GM18868 (cell line): ENCODE results near the gene FRAS1.
"Not testable (repeated sequence)": the region's sequence is repeated elsewhere in the genome, so short reads cannot be mapped to it uniquely, and the experiment has no call there.

ENCODE experiments used
- ATAC-seq: cut with Tn5 transposase; IDR thresholded peaks from one replicate; pipeline ENCODE4 v1.9.1; 2021; ENCODE audit warnings: mild to moderate bottlenecking, moderate library complexity; ENCODE audit not compliant: unreplicated experiment

Gene FRAS1

GRCh38 chr4:78534286-78534955 is 477.3 kb downstream of the FRAS1 start:
- ATAC-seq = no peak

GRCh38 chr4:78542373-78542772 is 485.2 kb downstream of the FRAS1 start:
- ATAC-seq = no peak

- no peak for ATAC-seq
Observed at GRCh38 chr4:78543424-78544125, 486.5 kb downstream of the FRAS1 start.

GRCh38 chr4:78544678-78545077 is 487.6 kb downstream of the FRAS1 start:
- ATAC-seq = no peak

- ATAC-seq = no peak
Observed at GRCh38 chr4:78545275-78546246, 488.4 kb downstream of the FRAS1 start.

- ATAC-seq = not testable (repeated sequence)
Observed at GRCh38 chr4:78547899-78548298, 490.8 kb downstream of the FRAS1 start.

- ATAC-seq = not testable (repeated sequence)
Observed at GRCh38 chr4:78548889-78549288, 491.8 kb downstream of the FRAS1 start.

- no peak for ATAC-seq
Observed at GRCh38 chr4:78551420-78552351, 494.6 kb downstream of the FRAS1 start, which contains the start of gene ANXA3. ANXA3 (plus strand) TSS chr4:78551770; CDS start chr4:78554474, 2,704 bp downstream.

- no peak for ATAC-seq
Observed at GRCh38 chr4:78552389-78553042, 495.4 kb downstream of the FRAS1 start.

GRCh38 chr4:78553043-78553396 is 495.9 kb downstream of the FRAS1 start:
- no peak for ATAC-seq

- ATAC-seq = no peak
Observed at GRCh38 chr4:78553529-78554060, 496.5 kb downstream of the FRAS1 start.

GRCh38 chr4:78556665-78557064 is 499.5 kb downstream of the FRAS1 start:
- ATAC-seq = no peak

GRCh38 chr4:78557841-78558240 is 500.7 kb downstream of the FRAS1 start:
- ATAC-seq = no peak

- ATAC-seq = no peak
Observed at GRCh38 chr4:78558410-78558809, 501.3 kb downstream of the FRAS1 start.

- no peak for ATAC-seq
Observed at GRCh38 chr4:78560296-78560963, 503.3 kb downstream of the FRAS1 start.

GRCh38 chr4:78561677-78562076 is 504.6 kb downstream of the FRAS1 start:
- ATAC-seq = no peak

- ATAC-seq = no peak
Observed at GRCh38 chr4:78562687-78563086, 505.6 kb downstream of the FRAS1 start.

- ATAC-seq = no peak
Observed at GRCh38 chr4:78565971-78566372, 508.8 kb downstream of the FRAS1 start.
